Esophagus muscularis mucosa (tissue), 4 donors: Measurements from ENCODE around the gene CYLD. TPM values are rescaled to one million over a fixed set of nuclear protein-coding genes. Genes with fewer than 3 reads are reported as not detected.

Source experiments
- DNase-seq: peaks from one replicate; pipeline ENCODE4 v3.0.0-alpha.2; 2017; ENCODE audit errors: extremely low spot score
- H3K27ac ChIP-seq, 4 donors: fragments of 200-600 bp; sonication (generic); replicated peaks in 1 of 4; 1 replicate in 3 of 4; 2 replicates in 1 of 4; pipeline ENCODE4 v1.5.1; 2016 to 2019; ENCODE audit warnings: mild to moderate bottlenecking in 1 of 4
- H3K27me3 ChIP-seq, 4 donors: fragments of 200-600 bp; sonication (generic); one replicate each; pipeline versions ENCODE4 v1.5.1 to v1.6.0; 2016 to 2019
- H3K36me3 ChIP-seq, 4 donors: fragments of 200-600 bp; sonication (generic); one replicate each; pipeline ENCODE4 v1.5.1; 2016 to 2019
- H3K4me1 ChIP-seq, 4 donors: fragments of 200-600 bp; sonication (generic); one replicate each; pipeline ENCODE4 v1.5.1; 2016 to 2019
- H3K4me3 ChIP-seq, 4 donors: fragments of 200-600 bp; sonication (generic); 1 replicate in 2 of 4; 2 replicates in 2 of 4; pipeline ENCODE4 v1.5.1; 2016 to 2019; ENCODE audit warnings: mild to moderate bottlenecking in 4 of 4, moderate library complexity in 1 of 4
- H3K9me3 ChIP-seq, 4 donors: fragments of 200-600 bp; sonication (generic); 1 replicate in 3 of 4; 2 replicates in 1 of 4; pipeline ENCODE4 v1.5.1; 2016 to 2019
- CTCF ChIP-seq, 3 experiments: fragments of 200-600 bp in 2 of 3; fragments of 450-650 bp in 1 of 3; sonication (generic) in 2 of 3; IDR thresholded peaks; one replicate each; pipeline ENCODE4 v1.5.1; 2017 to 2019; ENCODE audit warnings: antibody characterized with exemption in 3 of 3, mild to moderate bottlenecking in 2 of 3, moderate library complexity in 1 of 3
- EP300 ChIP-seq: sonication (generic); formaldehyde crosslinking; IDR thresholded peaks from one replicate; pipeline ENCODE4 v1.6.1; 2017; ENCODE audit warnings: antibody characterized with exemption
- POLR2A ChIP-seq: fragments of 450-650 bp; IDR thresholded peaks from one replicate; pipeline ENCODE4 v1.6.1; 2017; ENCODE audit warnings: antibody characterized with exemption, moderate library complexity, mild to moderate bottlenecking, low read depth
- POLR2AphosphoS5 ChIP-seq, 2 donors: sonication (generic); formaldehyde crosslinking; IDR thresholded peaks; one replicate each; pipeline ENCODE4 v1.6.1; 2017; ENCODE audit warnings: antibody characterized with exemption in 2 of 2
- WGBS: methylation state at CpG from one replicate; pipeline ENCODE4 v1.1.5; 2018; 5-methylcytosine and 5-hydroxymethylcytosine counted together
- intact Hi-C: fragments of 100-400 bp; cut with DNase I; formaldehyde crosslinking; loops from one replicate; pipeline ENCODE4 v1.15.1; 2023
- total RNA-seq, 4 donors: library from RNA; depleted of rRNA; stranded (reverse); fragments of >200 nt; gene quantifications; one replicate each; pipeline versions ENCODE4 v1.1.0 to v1.2.1, GENCODE V29; 2016

CYLD gene
- total RNA-seq, 4 donors from 2014 or later = 40.1 to 46.4 (median 40.8) TPM

GRCh38 chr16:50833929-50834328 lies 92.0 kb downstream of the CYLD start:
- intact Hi-C loops = no loop called here

GRCh38 chr16:50834701-50835100 lies 92.8 kb downstream of the CYLD start:
- DNase-seq = no peak
- Histone ChIP-seq H3K27ac (no peak overlapping the region), H3K4me3 (no peak overlapping the region), H3K4me1 (no peaks in the 10 kb centered on the region), H3K36me3 (no peaks in the 10 kb centered on the region), H3K9me3 (no peaks in the 10 kb centered on the region), H3K27me3 (peaks cover 0 to 16% (median 0%) of the 10 kb centered on the region in 4 donors)
- intact Hi-C loops = no loop called here
- TF ChIP-seq POLR2AphosphoS5 (IDR thresholded peaks at IDR 0.05) (no peak), CTCF (IDR thresholded peaks at IDR 0.05) (no peak), POLR2A (no peak), EP300 (no peak)
- WGBS = 85% methylated on average over 2 of the region's 4 CpGs

More at GRCh38 chr16:50833929-50834328, 92.0 kb downstream of the CYLD start:
- 82% methylated on average over 3 of the region's 3 CpGs for WGBS
- H3K9me3 ChIP-seq = no peaks in the 10 kb centered on the region
- H3K4me3 ChIP-seq = no peak overlapping the region
- peaks cover 0 to 14% (median 0%) of the 10 kb centered on the region in 4 donors for H3K27me3 ChIP-seq
- H3K36me3 ChIP-seq = no peaks in the 10 kb centered on the region
- TF ChIP-seq POLR2A = no peak
- TF ChIP-seq POLR2AphosphoS5 (IDR thresholded peaks at IDR 0.05) = no peak
- TF ChIP-seq EP300 = no peak
- TF ChIP-seq CTCF (IDR thresholded peaks at IDR 0.05) = no peak
- no peaks in the 10 kb centered on the region for H3K4me1 ChIP-seq
- no peak overlapping the region for H3K27ac ChIP-seq
- no peak for DNase-seq

GRCh38 chr16:50835358-50836060 lies 93.6 kb downstream of the CYLD start:
- intact Hi-C loops = no loop called here
- 73% methylated on average over 10 of the region's 10 CpGs for WGBS
- H3K9me3 ChIP-seq = no peaks in the 10 kb centered on the region
- H3K4me3 ChIP-seq = no peak overlapping the region
- peaks cover 0 to 24% (median 0%) of the 10 kb centered on the region in 4 donors for H3K27me3 ChIP-seq
- H3K36me3 ChIP-seq = no peaks in the 10 kb centered on the region
- DNase-seq = no peak
- no peaks in the 10 kb centered on the region for H3K4me1 ChIP-seq
- no peak overlapping the region for H3K27ac ChIP-seq
- TF ChIP-seq CTCF (IDR thresholded peaks at IDR 0.05) (no peak), POLR2AphosphoS5 (IDR thresholded peaks at IDR 0.05) (no peak), EP300 (no peak), POLR2A (no peak)

GRCh38 chr16:50836121-50836621 lies 94.3 kb downstream of the CYLD start:
- Histone ChIP-seq H3K27me3 (peaks cover 0 to 31% (median 3%) of the 10 kb centered on the region in 4 donors), H3K4me1 (peaks cover 3 to 5% (median 4%) of the 10 kb centered on the region in 4 donors), H3K27ac (no peak overlapping the region), H3K4me3 (no peak overlapping the region), H3K9me3 (no peaks in the 10 kb centered on the region), H3K36me3 (no peaks in the 10 kb centered on the region)
- no peak for TF ChIP-seq POLR2AphosphoS5 (IDR thresholded peaks at IDR 0.05)
- no peak for TF ChIP-seq POLR2A
- TF ChIP-seq EP300 = no peak
- no peak for TF ChIP-seq CTCF (IDR thresholded peaks at IDR 0.05)
- 68% methylated on average over 10 of the region's 10 CpGs for WGBS
- DNase-seq = no peak
- intact Hi-C loops = no loop called here
